IPS-15b (cell line): ENCODE data around the gene ALCAM.
"Not testable (repeated sequence)": the region's sequence is repeated elsewhere in the genome, so short reads cannot be mapped to it uniquely, and the experiment has no call there.

Experiments
- H3K27me3 ChIP-seq: one replicate; pipeline ENCODE4 v1.6.1; 2013; ENCODE audit warnings: low read length; ENCODE audit not compliant: control insufficient read depth, insufficient read depth
- H3K36me3 ChIP-seq: one replicate; pipeline ENCODE4 v1.6.1; 2013; ENCODE audit warnings: low read length; ENCODE audit not compliant: control insufficient read depth, insufficient read depth
- H3K4me1 ChIP-seq: one replicate; pipeline ENCODE4 v1.6.1; 2013; ENCODE audit warnings: mild to moderate bottlenecking, low read length; ENCODE audit not compliant: control insufficient read depth, insufficient read depth
- H3K4me3 ChIP-seq: one replicate; pipeline ENCODE4 v1.5.1; 2013; ENCODE audit warnings: low read depth, low read length
- H3K9ac ChIP-seq: one replicate; pipeline ENCODE4 v1.6.1; 2013; ENCODE audit warnings: low read depth, mild to moderate bottlenecking, low read length
- H3K9me3 ChIP-seq: one replicate; pipeline ENCODE4 v1.6.1; 2013; ENCODE audit warnings: mild to moderate bottlenecking, low read length; ENCODE audit not compliant: control insufficient read depth, insufficient read depth

ALCAM gene

GRCh38 chr3:105399062-105399461, 32.4 kb downstream of the ALCAM start:
- Histone ChIP-seq H3K9me3 (no peaks in the 10 kb centered on the region), H3K36me3 (no peaks in the 10 kb centered on the region)

GRCh38 chr3:105399611-105400010, 32.9 kb downstream of the ALCAM start:
- H3K9me3 ChIP-seq: no peaks in the 10 kb centered on the region
- no peak overlapping the region for H3K4me3 ChIP-seq
- H3K4me1 ChIP-seq: no peaks in the 10 kb centered on the region
- H3K36me3 ChIP-seq: no peaks in the 10 kb centered on the region
- no peaks in the 10 kb centered on the region for H3K27me3 ChIP-seq
- H3K9ac ChIP-seq: no peak overlapping the region

More at GRCh38 chr3:105399062-105399461, 32.4 kb downstream of the ALCAM start:
- no peaks in the 10 kb centered on the region for H3K27me3 ChIP-seq
- no peaks in the 10 kb centered on the region for H3K4me1 ChIP-seq
- no peak overlapping the region for H3K9ac ChIP-seq
- H3K4me3 ChIP-seq: no peak overlapping the region

GRCh38 chr3:105401254-105401653, 34.5 kb downstream of the ALCAM start:
- Histone ChIP-seq H3K36me3 (no peaks in the 10 kb centered on the region), H3K27me3 (no peaks in the 10 kb centered on the region), H3K4me3 (no peak overlapping the region), H3K4me1 (no peaks in the 10 kb centered on the region), H3K9ac (no peak overlapping the region), H3K9me3 (no peaks in the 10 kb centered on the region)

GRCh38 chr3:105401691-105402149, 35.0 kb downstream of the ALCAM start:
- Histone ChIP-seq H3K27me3 (no peaks in the 10 kb centered on the region), H3K9me3 (no peaks in the 10 kb centered on the region), H3K4me3 (no peak overlapping the region), H3K36me3 (no peaks in the 10 kb centered on the region), H3K4me1 (no peaks in the 10 kb centered on the region), H3K9ac (no peak overlapping the region)

- H3K9ac ChIP-seq: no peak overlapping the region
- no peaks in the 10 kb centered on the region for H3K27me3 ChIP-seq
- H3K4me3 ChIP-seq: no peak overlapping the region
- H3K4me1 ChIP-seq: no peaks in the 10 kb centered on the region
- H3K36me3 ChIP-seq: no peaks in the 10 kb centered on the region
- H3K9me3 ChIP-seq: no peaks in the 10 kb centered on the region
Observed at GRCh38 chr3:105402287-105402801, 35.6 kb downstream of the ALCAM start.

GRCh38 chr3:105403034-105403433, 36.3 kb downstream of the ALCAM start:
- not testable (repeated sequence) for H3K27me3 ChIP-seq, H3K9ac ChIP-seq, H3K4me1 ChIP-seq, H3K36me3 ChIP-seq, H3K9me3 ChIP-seq, H3K4me3 ChIP-seq

GRCh38 chr3:105406268-105406667, 39.6 kb downstream of the ALCAM start:
- H3K27me3 ChIP-seq: no peaks in the 10 kb centered on the region
- no peaks in the 10 kb centered on the region for H3K4me1 ChIP-seq
- no peak overlapping the region for H3K9ac ChIP-seq
- H3K36me3 ChIP-seq: no peaks in the 10 kb centered on the region
- H3K9me3 ChIP-seq: no peaks in the 10 kb centered on the region
- no peak overlapping the region for H3K4me3 ChIP-seq

- no peaks in the 10 kb centered on the region for H3K27me3 ChIP-seq
- no peak overlapping the region for H3K4me3 ChIP-seq
- H3K9me3 ChIP-seq: no peaks in the 10 kb centered on the region
- no peaks in the 10 kb centered on the region for H3K4me1 ChIP-seq
- no peaks in the 10 kb centered on the region for H3K36me3 ChIP-seq
- H3K9ac ChIP-seq: no peak overlapping the region
Observed at GRCh38 chr3:105409364-105409763, 42.7 kb downstream of the ALCAM start.

- Histone ChIP-seq H3K4me3 (no peak overlapping the region), H3K9me3 (no peaks in the 10 kb centered on the region), H3K4me1 (no peaks in the 10 kb centered on the region), H3K9ac (no peak overlapping the region), H3K36me3 (no peaks in the 10 kb centered on the region), H3K27me3 (no peaks in the 10 kb centered on the region)
Observed at GRCh38 chr3:105413343-105413887, 46.7 kb downstream of the ALCAM start.

- Histone ChIP-seq H3K9ac (no peak overlapping the region), H3K4me3 (no peak overlapping the region), H3K36me3 (no peaks in the 10 kb centered on the region), H3K9me3 (no peaks in the 10 kb centered on the region), H3K27me3 (no peaks in the 10 kb centered on the region), H3K4me1 (no peaks in the 10 kb centered on the region)
Observed at GRCh38 chr3:105414841-105415240, 48.1 kb downstream of the ALCAM start.

GRCh38 chr3:105415951-105416350, 49.2 kb downstream of the ALCAM start:
- Histone ChIP-seq H3K4me3 (no peak overlapping the region), H3K27me3 (no peaks in the 10 kb centered on the region), H3K9ac (no peak overlapping the region), H3K9me3 (no peaks in the 10 kb centered on the region), H3K4me1 (no peaks in the 10 kb centered on the region), H3K36me3 (no peaks in the 10 kb centered on the region)

- Histone ChIP-seq H3K4me1 (no peaks in the 10 kb centered on the region), H3K36me3 (no peaks in the 10 kb centered on the region), H3K9me3 (no peaks in the 10 kb centered on the region), H3K4me3 (no peak overlapping the region), H3K27me3 (no peaks in the 10 kb centered on the region), H3K9ac (no peak overlapping the region)
Observed at GRCh38 chr3:105417525-105418289, 51.0 kb downstream of the ALCAM start.
